AG04450 (cell line): ENCODE measurements around the gene IRF2BP1. TPM values are rescaled to one million over a fixed set of nuclear protein-coding genes. Genes with fewer than 3 reads are reported as not detected.

Source experiments
- CTCF ChIA-PET: fragments of 300-600, 350-600 bp; formaldehyde crosslinking; extraction: SDS; loops from one replicate; lab custom pipeline; 2022; ENCODE audit warnings: antibody characterized with exemption, inconsistent platforms; lab: Charles Lee
- POLR2A ChIA-PET: fragments of 350-600 bp; formaldehyde crosslinking; extraction: SDS; loops from one replicate; lab custom pipeline; 2021; ENCODE audit warnings: antibody characterized with exemption, inconsistent platforms; lab: Yijun Ruan, JAX
- DNase-seq: peaks from one replicate; pipeline ENCODE4 v3.0.0-alpha.2; 2011; ENCODE audit warnings: low read depth, low spot score
- H3K27ac ChIP-seq: one replicate; pipeline ENCODE4 v1.5.1; 2012; ENCODE audit warnings: low read depth, low read length, control low read depth
- H3K27me3 ChIP-seq: one replicate; pipeline ENCODE4 v1.6.0; 2012; ENCODE audit warnings: low read length; ENCODE audit not compliant: control insufficient read depth, insufficient read depth
- H3K4me3 ChIP-seq: 2 replicates; pipeline ENCODE4 v1.5.1; 2011; ENCODE audit warnings: mild to moderate bottlenecking, low read depth, low read length, control low read depth
- H3K9me3 ChIP-seq: 2 replicates; pipeline ENCODE4 v1.5.1; 2012; ENCODE audit warnings: low read length; ENCODE audit not compliant: control insufficient read depth, insufficient read depth
- CTCF ChIP-seq: IDR thresholded peaks from 2 replicates; pipeline ENCODE4 v1.5.1; 2011; ENCODE audit warnings: low read depth, low read length, control low read depth, inconsistent platforms
- polyA minus RNA-seq: library from RNA; depleted of rRNA, polyadenylated mRNA; stranded (reverse); fragments of >200 nt; gene quantifications from 2 replicates; pipeline ENCODE4 v1.2.3, GENCODE V29; 2011; rRNA and poly(A)+ RNA removed
- polyA plus RNA-seq: library from polyadenylated mRNA; depleted of rRNA; stranded (reverse); fragments of >200 nt; gene quantifications from 2 replicates; pipeline ENCODE4 v1.2.3, GENCODE V29; 2011; rRNA removed

The IRF2BP1 gene
- polyA plus RNA-seq (5.0 and 6.5 TPM in 2 replicates), polyA minus RNA-seq (5.9 and 7.0 TPM in 2 replicates)

GRCh38 chr19:45885556-45886426 lies at the start of gene IRF2BP1:
IRF2BP1 (minus strand) TSS chr19:45886141; CDS start chr19:45885774, 367 bp downstream.
- TF ChIP-seq CTCF, result no peak
- H3K9me3 ChIP-seq, result peaks cover 6% of the 10 kb centered on the region; the same call in 1 of the 2 replicates
- H3K4me3 ChIP-seq, result peak within 1 kb of the TSS; percentile 73
- DNase-seq, result peak; percentile 81
- ChIA-PET CTCF (no interaction called here), POLR2A (interaction anchor here (1.0 to 1.4 kb wide), 4 partner anchors 17 to 115 kb away, joined by 6 to 8 read pairs (median 7); partner anchors contain the start of genes MYPOP and SYMPK)
- H3K27me3 ChIP-seq, result no peaks in the 10 kb centered on the region
- peak within 1 kb of the TSS; percentile 91 for H3K27ac ChIP-seq

- no peak for TF ChIP-seq CTCF
- no peak overlapping the region for H3K4me3 ChIP-seq
- POLR2A ChIA-PET, result no interaction called here
- H3K27ac ChIP-seq, result no peak overlapping the region
- H3K27me3 ChIP-seq, result peaks cover 48% of the 10 kb centered on the region
- DNase-seq, result no peak
- H3K9me3 ChIP-seq, result peaks cover 3% of the 10 kb centered on the region; the same call in 1 of the 2 replicates
- CTCF ChIA-PET, result no interaction called here
These were observed 49.3 kb upstream of the IRF2BP1 start for GRCh38 chr19:45935267-45935666.

- no peak for TF ChIP-seq CTCF
- Histone ChIP-seq H3K27me3 (peaks cover 46% of the 10 kb centered on the region), H3K9me3 (peaks cover 3% of the 10 kb centered on the region; the same call in 1 of the 2 replicates), H3K4me3 (no peak overlapping the region), H3K27ac (no peak overlapping the region)
- ChIA-PET POLR2A (no interaction called here), CTCF (no interaction called here)
- DNase-seq, result no peak
These were observed 48.8 kb upstream of the IRF2BP1 start for GRCh38 chr19:45934551-45935230.

GRCh38 chr19:45933759-45934158 lies 47.8 kb upstream of the IRF2BP1 start:
- no peak overlapping the region for H3K4me3 ChIP-seq
- no peak overlapping the region for H3K27ac ChIP-seq
- ChIA-PET CTCF (no interaction called here), POLR2A (no interaction called here)
- peaks cover 41% of the 10 kb centered on the region for H3K27me3 ChIP-seq
- no peak for TF ChIP-seq CTCF
- DNase-seq, result no peak
- no peaks in the 10 kb centered on the region for H3K9me3 ChIP-seq
